CD4-positive, alpha-beta T cell treated with Interleukin-17A for 4 hours (primary cell): Measurements from ENCODE around the gene CFAP61.

Experiments used
- DNase-seq: peaks from one replicate; pipeline ENCODE4 v3.0.0-alpha.2; 2020; ENCODE audit warnings: mixed read lengths

Gene CFAP61

GRCh38 chr20:20037960-20038359 is 14.4 kb upstream of the CFAP61 start:
- DNase-seq, result no peak

DNA sequence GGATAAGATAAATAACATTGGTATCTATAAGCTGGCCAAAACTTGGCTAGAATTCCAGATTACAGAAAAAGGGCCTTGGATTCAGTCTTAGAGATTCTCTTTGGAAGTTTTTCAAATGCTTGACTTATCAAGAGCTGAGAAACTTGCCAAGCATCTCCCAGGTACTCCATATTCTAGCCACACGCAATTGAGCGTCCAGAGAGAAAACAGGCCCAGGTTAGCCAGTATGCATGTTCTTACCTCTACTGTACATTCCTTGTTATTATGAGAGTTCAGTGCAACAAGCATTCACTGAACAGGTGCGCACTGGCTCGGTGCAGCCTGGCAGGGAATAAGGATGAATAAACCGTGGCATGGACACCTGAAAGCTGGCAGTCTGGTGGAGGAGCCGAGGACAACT is 13.7 kb upstream of the CFAP61 start:
- DNase-seq, result no peak

GRCh38 chr20:20039752-20040387 is 12.5 kb upstream of the CFAP61 start:
- no peak for DNase-seq

GRCh38 chr20:20051767-20052073 is 612 bp upstream of the CFAP61 start:
- no peak for DNase-seq

DNA sequence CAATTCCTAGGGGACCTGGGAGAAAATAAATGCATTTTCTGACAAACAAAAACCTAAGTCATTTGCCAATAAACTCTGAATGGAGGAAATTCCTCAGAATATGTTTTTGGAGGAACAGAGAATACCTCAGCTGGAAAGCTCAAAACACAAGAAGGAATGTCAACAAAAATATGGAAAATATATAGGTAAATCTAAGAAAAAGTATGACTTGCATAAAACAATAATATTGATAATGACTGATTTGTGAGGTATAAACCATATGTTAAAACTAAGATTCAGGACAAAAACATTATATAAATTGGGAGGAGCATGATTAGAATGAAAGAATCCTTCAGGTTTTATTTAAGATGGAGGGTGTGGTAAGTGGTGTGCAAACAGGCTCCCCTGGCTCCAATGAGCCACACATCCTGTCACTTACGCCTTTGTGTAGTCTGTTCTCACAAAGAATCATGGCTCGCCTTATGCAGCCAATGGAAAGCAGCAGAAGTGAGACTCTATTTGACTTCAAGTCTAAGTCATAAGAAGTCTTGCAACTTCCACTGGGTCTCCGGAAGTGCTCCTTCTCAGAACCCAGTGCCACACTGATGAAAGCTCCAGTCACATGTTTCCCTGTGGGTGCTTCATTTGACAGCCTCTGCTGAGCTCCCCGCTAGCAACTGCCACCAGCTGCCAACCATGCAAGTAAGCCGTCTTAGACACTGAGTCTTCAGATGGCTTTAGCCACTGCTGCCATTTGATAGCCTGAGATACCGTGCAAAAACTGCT is 8.1 kb downstream of the CFAP61 start:
- DNase-seq, result no peak

GRCh38 chr20:20063941-20064702 is 11.8 kb downstream of the CFAP61 start:
- no peak for DNase-seq

GRCh38 chr20:20065361-20065760 is 13.0 kb downstream of the CFAP61 start:
- DNase-seq, result no peak

- no peak for DNase-seq
These were observed 18.8 kb downstream of the CFAP61 start for GRCh38 chr20:20070871-20071726.

DNA sequence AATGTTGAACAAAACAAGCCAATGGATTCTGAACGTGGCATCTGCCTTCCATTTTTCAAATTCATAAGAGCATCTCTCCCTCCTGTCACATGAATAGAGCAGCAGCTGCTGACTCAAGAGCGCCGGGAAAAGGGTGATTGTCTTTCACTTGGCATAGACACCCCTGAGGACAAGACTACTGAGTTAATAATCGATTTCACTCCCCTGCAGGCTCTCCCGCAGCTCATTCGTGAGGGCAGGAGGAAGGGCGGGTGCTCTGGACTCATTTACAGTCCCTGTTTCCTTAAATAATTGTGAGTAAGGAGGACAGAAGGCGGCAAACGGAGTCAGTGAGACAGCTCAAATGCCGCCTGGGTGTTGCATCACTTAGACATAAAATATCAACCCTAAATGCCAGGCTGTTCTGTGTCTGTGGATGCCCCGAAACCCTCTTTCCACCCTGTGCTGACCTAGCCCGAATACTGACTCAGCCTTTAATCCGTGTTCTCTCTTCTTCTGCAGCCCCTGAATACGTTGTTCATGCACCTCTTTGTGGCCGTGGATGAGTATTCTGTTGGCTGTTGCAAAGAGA is 21.6 kb downstream of the CFAP61 start:
- DNase-seq, result no peak

- DNase-seq, result no peak
These were observed 22.7 kb downstream of the CFAP61 start for GRCh38 chr20:20075032-20075431.

DNA sequence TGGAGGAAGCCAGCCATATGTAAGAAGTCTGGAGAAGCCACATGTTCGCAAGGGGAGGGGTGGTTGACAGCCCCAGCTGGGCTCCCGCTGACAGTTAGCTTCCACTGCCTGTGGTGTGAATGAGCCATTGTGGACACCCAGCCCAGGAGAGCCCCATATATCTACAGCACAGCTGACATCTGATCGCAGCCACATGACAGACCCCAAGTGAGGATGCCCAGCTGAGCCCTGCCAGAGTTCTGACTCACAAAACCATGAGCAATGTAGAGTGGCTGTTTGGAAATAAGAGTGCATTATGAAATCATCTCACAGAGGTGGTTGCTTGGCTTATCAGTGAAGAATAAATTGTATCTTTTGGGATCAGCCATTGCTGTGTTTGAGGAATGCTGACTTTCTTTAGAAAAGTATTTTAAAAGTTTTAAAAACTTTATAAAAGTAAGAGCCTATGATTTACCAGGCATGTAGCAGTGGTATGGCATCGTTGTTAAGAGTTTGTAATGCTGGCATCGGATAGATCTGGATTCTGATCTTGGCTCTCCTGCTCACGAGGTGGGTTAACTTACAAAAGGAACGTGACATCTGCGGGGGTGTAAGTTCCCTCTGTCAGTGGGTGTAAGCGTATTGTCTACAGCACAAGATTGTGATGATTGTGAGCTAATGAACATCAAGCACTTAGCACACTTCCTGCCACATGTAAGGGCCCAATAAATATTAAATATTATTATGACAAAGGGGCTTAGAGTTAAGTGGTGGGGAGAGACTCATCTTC is 24.1 kb downstream of the CFAP61 start:
- no peak for DNase-seq

DNA sequence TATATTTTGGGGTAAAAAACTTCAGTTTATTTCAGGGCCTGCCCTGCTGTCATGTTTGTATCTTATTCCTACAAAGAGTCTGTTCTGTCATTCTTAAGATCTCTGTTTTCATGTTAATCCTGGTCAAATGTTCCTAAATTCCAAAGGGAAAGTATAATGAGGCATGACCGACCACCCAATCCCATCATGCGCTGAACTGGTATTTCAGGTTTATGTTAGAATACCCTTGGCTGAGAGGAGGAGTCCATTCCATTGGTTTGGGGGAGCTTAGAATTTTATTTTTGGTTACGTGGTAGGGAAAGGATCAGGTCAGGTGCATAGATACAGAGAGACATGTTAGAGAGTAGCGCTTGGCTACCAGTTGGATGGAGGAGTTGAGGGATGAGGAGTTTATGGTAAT is 25.7 kb downstream of the CFAP61 start:
- no peak for DNase-seq

GRCh38 chr20:20079102-20079784 is 26.9 kb downstream of the CFAP61 start:
- no peak for DNase-seq

DNA sequence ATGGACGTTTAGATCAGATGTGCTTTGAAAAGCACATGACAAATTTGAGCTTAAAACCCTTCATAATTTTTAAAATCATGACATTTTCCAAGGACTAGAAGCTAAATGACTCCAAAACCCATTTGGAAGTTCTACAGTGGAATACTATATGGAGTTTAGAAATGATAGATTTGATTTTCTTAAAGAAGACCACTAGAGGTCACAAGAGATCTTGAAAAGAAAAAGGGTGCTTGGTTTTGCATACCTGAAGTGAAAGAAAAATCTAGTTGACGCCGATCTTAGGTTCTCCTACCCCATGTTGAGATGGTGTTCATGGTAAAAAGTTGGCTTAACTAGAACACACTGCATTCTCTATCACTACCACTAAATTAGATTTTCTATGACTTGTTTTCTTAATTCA is 31.5 kb downstream of the CFAP61 start:
- no peak for DNase-seq

- no peak for DNase-seq
These were observed 32.0 kb downstream of the CFAP61 start for GRCh38 chr20:20084296-20084752.

GRCh38 chr20:20085071-20085470 is 32.7 kb downstream of the CFAP61 start:
- no peak for DNase-seq

DNA sequence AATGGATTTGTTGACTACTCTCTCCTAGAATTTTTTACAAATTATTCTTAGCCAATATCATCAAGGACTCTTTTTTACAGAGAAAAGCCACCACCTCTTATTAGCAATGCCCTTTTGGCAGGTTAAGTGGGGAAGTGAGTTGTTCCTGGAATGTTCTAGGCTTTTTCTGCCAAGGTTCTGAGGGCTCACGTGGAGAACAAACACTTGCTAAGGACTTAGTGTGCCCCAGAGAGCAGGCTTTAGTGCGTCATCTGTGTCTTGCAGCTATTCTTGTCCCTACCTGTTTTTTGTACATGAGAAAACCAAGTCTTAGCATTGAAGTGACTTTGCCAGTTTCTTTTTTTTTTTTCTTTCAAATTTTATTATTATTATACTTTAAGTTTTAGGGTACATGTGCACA is 33.5 kb downstream of the CFAP61 start:
- no peak for DNase-seq

- DNase-seq, result no peak
These were observed 36.7 kb downstream of the CFAP61 start for GRCh38 chr20:20089018-20089417.

DNA sequence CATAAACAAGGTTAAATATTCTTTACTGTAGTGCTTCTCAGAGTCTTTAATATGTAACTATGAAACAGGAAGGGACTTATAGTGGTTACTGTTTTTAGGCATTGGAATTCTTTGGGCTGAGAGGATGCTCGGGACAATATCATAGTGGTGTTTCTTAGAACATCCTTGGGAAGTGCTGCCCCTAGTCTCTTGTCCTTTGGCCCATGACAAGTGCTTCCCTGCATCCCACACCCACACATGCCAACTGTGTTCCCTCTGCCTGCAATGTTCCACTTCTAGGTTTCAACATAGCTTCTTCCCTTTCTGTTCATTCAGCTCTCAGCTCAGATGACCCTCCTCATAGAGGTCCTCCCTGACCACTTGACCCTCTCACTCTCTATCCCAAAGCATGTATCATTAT is 37.6 kb downstream of the CFAP61 start:
- no peak for DNase-seq

- no peak for DNase-seq
These were observed 40.5 kb downstream of the CFAP61 start for GRCh38 chr20:20092827-20093226.

DNA sequence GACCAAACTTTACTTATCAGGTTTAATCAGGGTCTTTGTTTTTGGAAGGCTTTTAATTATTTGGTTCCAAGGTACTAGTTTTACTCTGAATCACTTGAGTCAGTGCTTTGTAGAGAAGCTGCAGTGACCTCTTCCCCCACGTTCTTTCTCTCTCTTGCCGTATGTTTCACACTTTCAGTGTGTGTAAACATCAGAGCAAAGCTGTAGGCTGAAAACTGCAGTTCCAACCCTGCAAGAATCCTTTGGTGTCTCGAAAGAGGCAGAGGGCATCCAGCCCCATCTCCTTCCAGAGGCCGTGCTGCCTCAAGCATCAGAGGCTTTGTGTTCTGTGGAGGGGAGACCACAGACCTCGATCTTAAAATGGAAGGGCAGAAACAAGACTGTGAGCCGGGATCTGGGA is 42.1 kb downstream of the CFAP61 start:
- no peak for DNase-seq
